ENCODE data around the gene NTM.

- TF ChIP-seq, protein P1, sequence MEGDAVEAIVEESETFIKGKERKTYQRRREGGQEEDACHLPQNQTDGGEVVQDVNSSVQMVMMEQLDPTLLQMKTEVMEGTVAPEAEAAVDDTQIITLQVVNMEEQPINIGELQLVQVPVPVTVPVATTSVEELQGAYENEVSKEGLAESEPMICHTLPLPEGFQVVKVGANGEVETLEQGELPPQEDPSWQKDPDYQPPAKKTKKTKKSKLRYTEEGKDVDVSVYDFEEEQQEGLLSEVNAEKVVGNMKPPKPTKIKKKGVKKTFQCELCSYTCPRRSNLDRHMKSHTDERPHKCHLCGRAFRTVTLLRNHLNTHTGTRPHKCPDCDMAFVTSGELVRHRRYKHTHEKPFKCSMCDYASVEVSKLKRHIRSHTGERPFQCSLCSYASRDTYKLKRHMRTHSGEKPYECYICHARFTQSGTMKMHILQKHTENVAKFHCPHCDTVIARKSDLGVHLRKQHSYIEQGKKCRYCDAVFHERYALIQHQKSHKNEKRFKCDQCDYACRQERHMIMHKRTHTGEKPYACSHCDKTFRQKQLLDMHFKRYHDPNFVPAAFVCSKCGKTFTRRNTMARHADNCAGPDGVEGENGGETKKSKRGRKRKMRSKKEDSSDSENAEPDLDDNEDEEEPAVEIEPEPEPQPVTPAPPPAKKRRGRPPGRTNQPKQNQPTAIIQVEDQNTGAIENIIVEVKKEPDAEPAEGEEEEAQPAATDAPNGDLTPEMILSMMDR (IDR thresholded peaks at IDR 0.05), result no peak
- no peak for TF ChIP-seq POLR2A (IDR thresholded peaks at IDR 0.05)
Observed at GRCh38 chr11:131832079-131832478, 461.7 kb downstream of the NTM start.

Data from Peyer's patch (tissue), 4 donors.